HUDEP-2 (cell line): Measurements from ENCODE around the gene CLMN.
A peak's percentile ranks its signal among the peaks of the same experiment; 100 is the strongest.
"Not testable (repeated sequence)": the region's sequence is repeated elsewhere in the genome, so short reads cannot be mapped to it uniquely, and the experiment has no call there.

Experiments
- DNase-seq, 76 experiments: peaks; one replicate each; lab custom pipeline; 2025; ENCODE audit not compliant: unreplicated experiment in 76 of 76; lab: John Stamatoyannopoulos, UW

Gene CLMN

DNA sequence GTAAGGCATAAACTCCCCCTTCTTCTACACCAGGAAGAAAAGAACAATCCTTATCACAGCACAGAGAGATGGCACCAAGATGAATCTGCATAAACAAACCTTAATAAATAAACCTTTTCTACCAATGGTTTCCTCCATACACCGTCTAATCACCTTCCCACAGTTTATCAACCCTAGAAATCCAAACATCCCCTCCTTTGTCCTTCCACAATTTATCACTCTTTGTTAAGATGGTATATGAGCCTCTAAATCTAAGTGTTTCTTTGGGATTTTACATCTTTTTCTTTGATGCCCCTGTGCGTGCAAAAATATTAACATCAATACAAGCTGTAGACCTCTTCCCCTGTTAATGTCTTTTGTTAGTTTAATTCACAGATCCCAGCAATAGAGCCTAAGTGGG, 174.9 kb downstream of the CLMN start:
- DNase-seq: no peak

DNA sequence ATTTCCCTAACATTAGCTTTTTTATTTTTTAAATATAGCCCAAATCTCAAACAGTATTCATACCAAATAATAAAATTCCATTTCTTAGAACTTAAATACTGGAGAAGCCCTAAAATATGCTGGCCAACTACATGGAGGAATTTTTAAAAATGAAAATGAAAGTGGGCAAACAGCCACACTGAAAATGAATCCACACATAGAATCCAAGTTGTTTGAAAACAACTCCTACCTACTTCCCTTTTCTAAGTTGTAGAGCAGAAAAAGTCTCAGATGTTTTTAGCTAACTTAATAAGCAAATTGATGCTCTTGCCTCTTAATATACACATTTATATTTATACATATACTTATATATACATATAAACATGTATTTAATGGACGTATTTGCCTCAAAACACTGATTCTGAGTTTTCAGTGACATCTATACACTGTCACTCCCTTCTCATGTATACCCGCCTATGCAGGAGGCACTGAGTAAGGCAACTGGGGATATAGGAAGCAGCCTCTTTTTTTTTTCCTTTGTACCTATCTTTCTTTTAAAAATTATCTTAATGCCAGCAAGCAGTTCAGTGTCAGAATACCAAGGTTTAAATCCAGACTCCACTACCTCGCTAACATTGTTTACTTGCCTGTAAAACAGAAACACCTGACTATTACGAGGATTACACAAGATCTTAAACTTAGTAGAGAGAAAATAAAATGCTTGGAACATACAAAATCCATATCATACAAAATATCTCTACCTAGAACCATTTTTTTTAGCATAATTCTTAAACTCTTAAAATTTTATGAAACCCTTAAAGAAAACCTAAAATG, 175.7 kb downstream of the CLMN start:
- peak in 1 of 76 experiments; percentile 9 for DNase-seq

DNA sequence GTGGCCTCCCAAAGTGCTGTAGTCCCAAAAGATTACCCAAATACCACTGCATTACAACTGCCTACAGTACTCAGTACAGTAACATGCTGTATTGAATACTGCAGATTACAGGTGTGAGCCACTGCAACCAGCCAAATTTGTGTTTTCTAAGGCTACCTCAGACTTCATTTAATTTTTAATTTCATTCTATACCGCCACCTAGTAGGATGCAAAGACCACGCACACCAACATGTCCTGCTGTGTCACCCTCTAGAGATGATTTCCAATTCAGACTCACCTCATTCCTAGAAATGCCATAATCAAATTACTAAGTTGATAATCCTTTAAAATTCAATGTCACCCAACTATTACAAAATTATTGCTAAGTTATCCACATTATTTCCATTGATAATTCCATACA, 177.5 kb downstream of the CLMN start:
- DNase-seq: no peak

DNA sequence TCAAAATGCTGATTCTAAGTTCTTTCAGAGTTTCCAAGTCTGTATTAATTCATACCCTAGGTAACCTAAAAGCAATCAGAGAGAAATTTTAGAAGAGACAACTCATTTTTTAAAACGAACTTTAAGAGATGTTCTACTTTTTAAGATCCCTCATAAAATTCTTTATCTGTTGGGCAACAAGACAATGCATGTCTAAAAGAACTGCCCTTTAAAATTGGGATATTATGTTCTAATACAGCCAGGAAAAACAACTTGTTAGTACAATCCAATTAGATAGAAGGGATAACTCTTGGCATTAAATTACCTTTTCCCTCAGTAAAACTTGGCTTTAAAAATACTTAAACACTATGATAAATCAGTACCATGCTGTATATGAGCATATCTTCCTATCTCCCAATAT, 178.0 kb downstream of the CLMN start:
- DNase-seq: no peak

DNA sequence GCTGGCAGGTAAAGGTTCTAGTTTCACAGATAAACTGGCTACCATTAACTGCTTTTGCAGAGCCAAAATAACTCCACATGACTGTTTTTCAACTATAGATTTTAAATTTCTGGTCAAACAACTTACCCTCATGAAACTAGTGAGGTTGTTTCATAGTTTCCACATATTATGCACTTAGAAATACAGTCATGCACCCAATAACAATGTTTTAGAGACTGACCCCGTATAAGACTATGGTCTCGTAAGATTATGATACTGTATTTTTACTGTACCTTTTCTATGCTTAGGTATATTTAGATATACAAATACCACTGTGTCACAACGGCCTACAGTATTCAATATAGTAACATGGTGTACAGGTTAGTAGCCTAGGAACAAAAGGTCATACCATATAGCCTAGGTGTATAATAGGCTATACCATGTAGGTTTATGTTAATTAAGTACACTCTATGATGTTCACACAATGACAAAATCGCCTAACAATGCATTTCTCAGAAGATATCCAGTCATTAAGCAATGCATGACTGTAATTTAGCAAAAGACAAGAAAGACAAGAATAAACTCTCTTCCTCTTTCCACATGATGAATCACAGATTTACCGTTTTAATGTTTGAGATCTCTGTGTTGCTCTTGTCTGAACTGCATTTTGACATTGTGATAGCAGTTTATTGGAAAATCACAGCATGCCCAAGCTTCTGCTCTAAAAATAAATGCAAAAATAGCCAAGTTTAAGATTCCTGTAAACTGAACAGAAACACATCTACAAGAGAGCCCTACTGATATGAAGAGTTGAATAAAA, 179.4 kb downstream of the CLMN start:
- no peak for DNase-seq

DNA sequence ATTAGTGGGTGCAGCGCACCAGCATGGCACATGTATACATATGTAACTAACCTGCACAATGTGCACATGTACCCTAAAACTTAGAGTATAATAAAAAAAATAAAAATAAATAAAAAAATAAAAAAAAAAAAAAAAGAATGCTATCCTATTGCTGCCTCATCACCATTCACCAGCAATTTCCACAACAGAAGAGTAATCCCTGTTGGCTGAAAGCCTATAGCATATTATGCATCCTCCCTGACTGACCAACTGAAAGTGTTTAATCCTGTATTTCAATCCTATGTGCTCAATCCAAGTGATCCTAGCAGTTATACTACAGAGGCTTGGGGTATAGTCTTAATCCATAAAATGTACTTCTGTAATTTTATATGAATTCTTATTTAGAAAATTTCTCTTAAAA, 180.8 kb downstream of the CLMN start:
- DNase-seq: no peak

DNA sequence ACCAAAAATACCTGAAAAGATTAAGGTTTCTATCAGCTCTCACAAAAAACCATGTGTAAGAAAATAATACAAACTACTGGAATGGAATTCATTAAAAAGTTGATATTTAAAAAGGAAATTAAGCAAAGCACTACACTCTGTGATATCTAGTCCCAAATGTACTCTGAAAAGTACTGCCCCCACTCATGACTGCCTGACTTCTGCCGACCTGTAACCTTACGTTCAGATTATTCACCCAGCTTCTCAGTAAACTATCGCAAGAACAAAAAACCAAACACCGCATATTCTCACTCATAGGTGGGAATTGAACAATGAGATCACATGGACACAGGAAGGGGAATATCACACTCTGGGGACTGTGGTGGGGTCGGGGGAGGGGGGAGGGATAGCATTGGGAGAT, 181.3 kb downstream of the CLMN start:
- DNase-seq: not testable (repeated sequence)

DNA sequence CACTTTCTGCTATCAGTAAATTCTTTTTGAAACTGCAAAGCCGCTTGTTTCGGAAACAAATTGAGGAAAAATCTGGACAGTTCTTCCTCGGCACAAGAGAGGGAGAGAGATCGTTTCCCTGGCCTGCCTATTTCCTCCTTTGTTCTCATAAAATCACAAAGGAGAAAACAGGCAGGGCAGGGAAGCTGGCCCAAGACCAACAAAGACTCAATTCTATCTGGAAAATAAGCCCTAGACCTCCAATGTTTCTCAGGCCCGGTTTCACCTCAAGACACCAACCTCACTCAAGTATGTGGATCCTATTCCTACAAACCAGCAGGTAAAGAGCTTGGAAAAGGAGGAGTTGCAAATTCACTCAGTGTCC, 181.9 kb downstream of the CLMN start:
- no peak for DNase-seq

DNA sequence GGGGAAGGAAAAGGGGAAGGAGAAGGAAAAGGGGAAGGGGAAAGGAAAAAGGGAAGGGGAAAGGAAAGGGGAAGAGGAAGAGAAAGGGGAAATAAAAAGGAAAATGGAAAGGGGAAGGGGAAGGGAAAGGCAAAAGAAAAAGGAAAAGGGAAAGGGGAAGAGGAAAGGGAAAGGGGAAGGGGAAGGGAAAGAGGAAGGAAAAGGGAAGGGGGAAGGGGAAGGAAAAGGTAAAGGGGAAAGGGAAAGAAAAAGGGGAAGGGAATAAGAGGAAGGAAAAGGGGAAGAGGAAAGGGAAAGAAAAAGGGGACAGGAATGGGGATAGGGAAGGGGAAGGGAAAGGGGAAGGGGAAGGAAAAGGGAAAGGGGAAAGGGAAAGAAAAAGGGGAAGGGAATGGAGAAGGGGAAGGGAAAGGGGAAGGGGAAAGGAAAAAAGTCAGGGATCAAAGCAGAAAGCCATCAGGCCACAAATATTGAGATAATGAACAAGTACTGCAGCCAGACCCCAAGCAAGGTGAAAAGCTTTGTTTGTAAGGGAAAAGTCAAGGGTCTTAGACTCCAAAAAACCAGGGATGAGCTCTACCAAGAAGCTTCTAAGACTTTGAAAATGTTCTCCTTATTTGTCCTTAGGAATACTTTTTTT, 182.4 kb downstream of the CLMN start:
- no peak for DNase-seq

DNA sequence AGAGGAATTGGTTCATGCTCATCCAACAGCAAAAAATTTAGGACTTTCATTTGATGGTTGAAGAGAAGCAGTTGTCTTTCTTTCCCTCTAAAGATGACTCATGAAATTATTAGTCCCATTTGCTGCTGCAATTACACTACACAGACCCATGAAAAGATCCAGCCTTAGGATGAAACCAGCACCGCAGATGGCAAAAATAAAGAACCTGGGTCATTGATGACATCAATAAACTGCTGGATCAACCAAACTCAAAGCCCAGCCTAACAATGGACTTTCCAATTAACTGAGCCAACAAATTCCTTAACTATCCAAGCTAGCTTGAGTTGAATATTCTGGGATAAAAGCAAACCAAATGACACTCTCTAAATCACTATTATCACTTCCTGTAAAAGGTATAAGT, 183.1 kb downstream of the CLMN start:
- DNase-seq: no peak

DNA sequence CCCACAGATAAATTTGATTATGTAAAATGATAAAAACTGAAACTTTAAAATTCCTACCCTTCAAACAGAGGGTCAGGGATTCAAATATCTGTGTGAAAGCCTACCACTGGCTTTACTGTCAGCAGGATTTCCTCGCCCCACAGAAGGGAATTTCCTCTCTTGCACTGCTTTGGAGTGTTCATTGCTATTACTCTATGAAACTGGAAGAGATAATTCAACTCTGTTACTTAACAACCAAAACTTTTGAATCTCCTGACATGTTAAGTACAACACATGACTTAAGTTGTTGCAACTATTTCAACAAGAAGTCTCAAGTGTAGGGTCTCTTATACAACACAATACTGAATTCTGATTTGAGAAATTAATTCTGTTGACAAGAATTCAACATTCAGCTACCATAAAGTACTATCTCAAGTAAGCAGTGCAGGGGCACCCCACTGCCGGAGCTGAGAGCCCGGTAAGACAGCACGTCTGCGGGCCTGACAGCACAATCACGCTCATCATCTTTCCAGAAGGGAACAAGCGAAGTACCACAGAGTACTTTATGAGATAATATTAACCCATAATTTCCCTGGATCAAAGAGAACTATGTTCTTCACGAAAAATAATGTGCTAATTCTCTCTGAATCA, 185.3 kb downstream of the CLMN start:
- DNase-seq: no peak

DNA sequence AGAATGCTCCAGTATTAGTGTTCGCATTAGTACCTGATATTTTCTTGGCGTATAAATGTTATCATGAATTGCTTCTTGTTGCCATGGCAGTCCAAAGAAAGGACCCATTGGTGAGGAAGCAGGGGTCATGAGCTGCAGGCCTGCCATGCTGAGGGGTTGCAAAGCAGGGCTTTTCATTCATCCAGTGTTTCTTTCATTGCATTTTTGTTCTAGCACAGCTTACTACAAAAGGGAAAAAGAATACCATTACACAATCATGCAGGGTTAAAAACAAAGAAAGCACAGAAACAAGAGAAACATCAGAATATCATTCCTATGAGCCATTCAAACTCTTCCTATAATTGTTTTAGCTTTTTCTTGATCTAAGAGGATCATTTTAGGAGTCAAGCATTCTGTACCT, 186.4 kb downstream of the CLMN start:
- DNase-seq: no peak

DNA sequence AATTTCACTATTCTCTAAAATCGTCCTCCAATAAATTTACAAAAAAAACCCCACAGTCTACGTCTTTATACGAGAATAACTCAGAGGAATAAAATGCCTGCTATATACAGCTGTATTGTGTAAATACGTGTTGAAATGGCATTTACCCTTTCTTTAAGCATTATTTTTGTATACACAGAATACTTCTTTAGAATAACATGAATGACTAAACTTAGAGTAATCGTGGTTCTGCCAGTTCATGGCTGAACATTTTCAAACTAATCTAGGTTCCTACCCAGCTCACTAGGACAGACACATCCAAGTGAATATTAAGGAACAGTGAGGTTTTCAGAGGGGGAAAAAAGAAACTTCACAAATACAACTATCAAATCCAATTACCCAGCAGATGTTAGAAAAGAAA, 186.9 kb downstream of the CLMN start:
- no peak for DNase-seq
